D721Med (cell line): ENCODE results near the gene COL23A1.

Experiments used
- DNase-seq: peaks from one replicate; pipeline ENCODE4 v3.0.0; 2011; ENCODE audit warnings: low spot score; ENCODE audit not compliant: insufficient read length
- FAIRE-seq: peaks from 2 replicates; lab custom pipeline; 2011; peaks lifted over from hg19 to GRCh38; lab: Jason Lieb, UNC
- TF ChIP-seq, protein P1 (sequence below): IDR thresholded peaks from 2 replicates; pipeline ENCODE4 v1.5.1; 2012; ENCODE audit warnings: mild to moderate bottlenecking, control low read depth; ENCODE audit not compliant: insufficient read depth; ENCODE audit errors: missing control alignments

The COL23A1 gene

DNA sequence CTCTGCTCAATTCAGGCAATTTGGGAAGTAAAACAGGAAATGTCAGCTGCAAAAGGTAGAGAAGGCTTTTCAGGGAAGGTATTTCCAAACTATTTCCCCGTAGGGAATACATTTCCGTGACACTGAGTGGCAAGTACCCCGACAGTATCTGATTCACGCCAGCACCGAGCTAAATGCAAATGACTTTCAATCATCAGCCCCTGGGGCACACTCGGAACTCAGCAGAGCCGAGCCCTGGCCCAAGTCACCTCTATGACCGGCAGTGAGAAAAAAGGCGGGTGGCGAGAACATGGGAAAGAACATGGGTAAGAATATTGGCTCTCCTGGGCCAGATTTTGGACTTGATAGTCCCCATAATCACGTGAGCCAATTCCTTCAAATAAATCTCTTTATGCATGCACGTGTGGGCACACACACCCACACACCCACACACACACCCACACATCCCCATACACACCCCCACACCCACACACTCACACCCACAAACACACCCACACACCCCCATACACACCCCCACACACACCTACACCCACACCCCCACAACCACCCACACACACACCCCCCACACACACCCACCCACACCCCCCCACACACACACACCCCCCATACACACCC, 43.0 kb downstream of the COL23A1 start:
- DNase-seq (no peak), FAIRE-seq (no peak)
- TF ChIP-seq, protein P1, sequence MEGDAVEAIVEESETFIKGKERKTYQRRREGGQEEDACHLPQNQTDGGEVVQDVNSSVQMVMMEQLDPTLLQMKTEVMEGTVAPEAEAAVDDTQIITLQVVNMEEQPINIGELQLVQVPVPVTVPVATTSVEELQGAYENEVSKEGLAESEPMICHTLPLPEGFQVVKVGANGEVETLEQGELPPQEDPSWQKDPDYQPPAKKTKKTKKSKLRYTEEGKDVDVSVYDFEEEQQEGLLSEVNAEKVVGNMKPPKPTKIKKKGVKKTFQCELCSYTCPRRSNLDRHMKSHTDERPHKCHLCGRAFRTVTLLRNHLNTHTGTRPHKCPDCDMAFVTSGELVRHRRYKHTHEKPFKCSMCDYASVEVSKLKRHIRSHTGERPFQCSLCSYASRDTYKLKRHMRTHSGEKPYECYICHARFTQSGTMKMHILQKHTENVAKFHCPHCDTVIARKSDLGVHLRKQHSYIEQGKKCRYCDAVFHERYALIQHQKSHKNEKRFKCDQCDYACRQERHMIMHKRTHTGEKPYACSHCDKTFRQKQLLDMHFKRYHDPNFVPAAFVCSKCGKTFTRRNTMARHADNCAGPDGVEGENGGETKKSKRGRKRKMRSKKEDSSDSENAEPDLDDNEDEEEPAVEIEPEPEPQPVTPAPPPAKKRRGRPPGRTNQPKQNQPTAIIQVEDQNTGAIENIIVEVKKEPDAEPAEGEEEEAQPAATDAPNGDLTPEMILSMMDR, result no peak

DNA sequence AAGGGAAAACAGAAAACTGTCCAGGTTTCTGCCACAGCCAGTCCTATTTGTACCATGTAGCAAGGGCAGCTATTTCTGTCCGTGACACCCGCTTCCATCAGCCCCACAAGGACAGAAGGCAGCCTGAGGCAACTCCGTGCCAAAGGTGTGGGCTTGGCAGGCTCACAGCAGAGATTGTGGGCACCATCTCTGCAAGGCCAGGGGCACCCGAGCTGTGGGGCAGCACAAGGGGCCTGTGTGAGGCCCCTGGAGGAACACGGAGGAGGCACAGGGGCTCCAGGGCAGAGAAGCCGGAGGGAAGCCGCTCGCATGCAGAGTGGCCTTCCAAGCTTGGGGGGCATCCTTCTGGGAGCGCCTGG, 43.5 kb downstream of the COL23A1 start:
- TF ChIP-seq, protein P1, result no peak
- DNase-seq (no peak), FAIRE-seq (no peak)

DNA sequence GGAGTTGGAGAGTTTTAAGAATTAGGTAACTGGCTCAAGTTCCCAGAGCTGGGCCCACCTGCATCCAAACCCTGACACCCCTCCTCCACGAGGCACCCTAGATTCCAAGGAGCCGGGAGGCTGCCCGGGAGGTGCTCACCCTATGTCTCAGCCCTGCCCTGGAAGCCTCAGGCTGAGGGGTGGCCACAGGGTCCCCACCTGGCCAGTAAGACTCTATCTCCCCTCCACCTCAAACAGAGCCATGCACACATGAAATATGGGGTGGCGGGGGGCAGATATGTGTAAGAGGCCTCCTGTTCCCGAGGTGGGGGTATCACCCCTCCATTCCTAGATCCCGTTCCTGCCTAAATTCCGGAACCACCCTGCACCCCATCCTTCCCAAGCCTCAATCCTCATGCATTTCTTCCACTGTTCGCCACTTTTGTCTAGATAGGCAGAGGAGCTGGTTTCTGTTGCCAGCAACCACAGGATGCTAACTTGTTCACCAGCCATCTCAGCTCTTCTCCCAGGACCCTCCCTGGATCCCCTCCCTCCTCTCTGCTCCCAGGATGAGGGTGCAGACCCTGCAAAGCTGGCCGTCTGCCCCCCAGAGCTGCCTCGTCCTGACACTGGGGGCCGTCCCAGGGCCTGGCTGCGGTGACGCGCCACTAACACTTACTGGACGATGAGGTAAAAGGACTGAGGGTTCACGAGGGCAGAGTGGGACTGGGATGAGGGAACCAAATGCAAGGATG, 44.1 kb downstream of the COL23A1 start:
- FAIRE-seq (no peak), DNase-seq (no peak)
- TF ChIP-seq, protein P1, result no peak

DNA sequence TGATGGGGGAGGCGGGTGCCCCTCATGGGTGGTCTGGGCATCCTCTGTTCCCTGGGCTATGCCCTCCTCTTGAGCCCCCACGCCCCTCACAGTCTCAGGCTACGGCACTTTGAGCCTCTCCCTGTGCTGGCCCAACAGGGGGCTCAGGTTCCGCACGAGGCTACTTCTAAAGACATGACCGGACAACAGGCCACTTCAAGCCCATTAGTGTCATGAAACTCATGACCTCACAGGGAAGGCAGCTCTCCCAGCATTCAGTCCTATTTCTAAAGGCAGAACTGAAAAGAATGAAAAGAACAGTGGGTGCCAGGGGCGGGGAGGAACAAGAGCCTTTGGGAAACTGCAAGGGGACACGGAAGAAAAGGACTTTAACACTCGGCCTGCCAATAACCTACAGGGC, 45.0 kb downstream of the COL23A1 start:
- no peak for FAIRE-seq

DNA sequence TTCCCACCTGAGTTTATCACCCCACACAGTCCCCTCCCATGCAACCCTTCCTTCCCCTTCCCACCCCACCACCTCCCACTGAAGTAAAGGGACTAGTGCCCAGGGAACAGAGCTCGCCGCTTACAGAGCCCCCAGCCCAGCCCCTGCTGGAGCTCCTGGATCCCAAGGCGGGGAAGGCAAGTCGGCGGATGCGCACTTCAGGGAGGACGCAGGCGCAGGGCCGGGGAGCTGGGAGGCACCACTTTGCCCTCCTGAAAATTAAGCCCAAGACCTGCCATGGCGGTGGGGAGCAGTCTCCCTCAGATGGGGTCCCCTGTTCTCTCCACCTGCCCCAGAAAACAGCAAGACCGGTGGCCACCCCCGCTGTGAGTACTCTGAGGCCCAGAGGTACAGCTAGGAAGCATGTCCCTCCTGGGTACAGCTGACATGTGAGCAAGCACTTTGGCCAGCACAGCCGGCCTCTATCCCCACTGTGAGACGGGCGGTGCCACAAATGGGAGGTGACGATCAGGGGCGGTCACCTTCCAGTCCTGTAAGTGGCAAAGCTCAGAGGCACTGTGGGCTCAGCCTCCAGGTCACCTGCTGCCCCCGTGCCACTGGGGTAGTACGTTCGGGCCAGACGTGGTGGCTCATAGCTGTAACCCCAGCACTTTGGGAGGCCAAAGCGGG, 45.9 kb downstream of the COL23A1 start:
- TF ChIP-seq, protein P1, result no peak
- FAIRE-seq (no peak), DNase-seq (no peak)

More for the DNA sequence above, 45.0 kb downstream of the COL23A1 start:
- TF ChIP-seq, protein P1, result no peak
- DNase-seq, result no peak

DNA sequence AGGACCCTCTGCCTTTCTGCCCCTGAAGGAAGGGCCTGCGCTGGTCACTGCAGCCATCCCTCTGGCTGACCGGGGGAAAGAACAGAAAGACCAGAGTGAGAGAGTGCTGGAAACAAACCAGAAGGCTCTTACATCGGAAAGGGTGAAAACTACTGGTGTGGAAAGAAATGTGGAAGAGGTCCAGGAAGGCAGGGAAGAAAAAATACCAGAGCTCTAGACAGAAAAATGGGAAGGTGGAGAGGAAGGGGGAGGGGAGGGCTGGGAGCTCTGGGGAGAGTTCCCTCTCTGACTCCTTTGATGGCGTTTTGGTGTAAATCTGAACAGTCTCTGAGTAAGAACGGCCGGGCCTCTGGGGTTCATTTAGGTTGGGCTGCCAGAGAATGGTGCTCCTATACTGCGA, 47.7 kb downstream of the COL23A1 start:
- TF ChIP-seq, protein P1, result no peak
- DNase-seq (no peak), FAIRE-seq (no peak)
